Natural killer cell treated with Interleukin-12 subunit alpha and Interleukin-12 subunit beta and Interleukin-15 and Interleukin-18, amount 100 ng/mL, for 72 hours (primary cell): ENCODE results near the gene RAC2. TPM values are rescaled to one million over a fixed set of nuclear protein-coding genes. Genes with fewer than 3 reads are reported as not detected.
A peak's percentile ranks its signal among the peaks of the same experiment; 100 is the strongest.

ENCODE experiments used
- ATAC-seq, 2 donors: fragments of 150-1000 bp; cut with Tn5 transposase in 1 of 2; sonication (Bioruptor Pico), chemical (Tn5 transposase) in 1 of 2; 2 replicates each; pipeline ENCODE4 v1.10.0; 2021
- DNase-seq: peaks from one replicate; pipeline ENCODE4 v3.0.0; 2022; ENCODE audit warnings: low spot score
- H3K27ac Mint-ChIP-seq, 2 donors: 1 replicate in 1 of 2; 2 replicates in 1 of 2; pipeline ENCODE4 v1.8.0; 2022; ENCODE audit warnings: mixed read lengths in 2 of 2, mild to moderate bottlenecking in 1 of 2, moderate library complexity in 1 of 2
- H3K27me3 Mint-ChIP-seq, 2 donors: 1 replicate in 1 of 2; 2 replicates in 1 of 2; pipeline ENCODE4 v1.8.0; 2022; ENCODE audit warnings: mixed read lengths in 2 of 2
- H3K36me3 Mint-ChIP-seq: one replicate; pipeline ENCODE4 v1.8.0; 2022; ENCODE audit warnings: mixed read lengths
- H3K4me1 Mint-ChIP-seq, 2 donors: 1 replicate in 1 of 2; 2 replicates in 1 of 2; pipeline ENCODE4 v1.8.0; 2022; ENCODE audit warnings: low read depth in 2 of 2, mixed read lengths in 2 of 2, mild to moderate bottlenecking in 1 of 2
- H3K4me3 Mint-ChIP-seq: one replicate; pipeline ENCODE4 v1.8.0; 2022; ENCODE audit warnings: mixed read lengths
- H3K9me3 Mint-ChIP-seq: 2 replicates; pipeline ENCODE4 v1.8.0; 2022; ENCODE audit warnings: mixed read lengths
- total RNA-seq, 2 donors: library from RNA; stranded (reverse); gene quantifications; one replicate each; pipeline ENCODE4 v1.2.3, GENCODE V29; 2022

Gene RAC2
- total RNA-seq, 2 donors from 2014 or later: 666 to 1,078 TPM

DNA sequence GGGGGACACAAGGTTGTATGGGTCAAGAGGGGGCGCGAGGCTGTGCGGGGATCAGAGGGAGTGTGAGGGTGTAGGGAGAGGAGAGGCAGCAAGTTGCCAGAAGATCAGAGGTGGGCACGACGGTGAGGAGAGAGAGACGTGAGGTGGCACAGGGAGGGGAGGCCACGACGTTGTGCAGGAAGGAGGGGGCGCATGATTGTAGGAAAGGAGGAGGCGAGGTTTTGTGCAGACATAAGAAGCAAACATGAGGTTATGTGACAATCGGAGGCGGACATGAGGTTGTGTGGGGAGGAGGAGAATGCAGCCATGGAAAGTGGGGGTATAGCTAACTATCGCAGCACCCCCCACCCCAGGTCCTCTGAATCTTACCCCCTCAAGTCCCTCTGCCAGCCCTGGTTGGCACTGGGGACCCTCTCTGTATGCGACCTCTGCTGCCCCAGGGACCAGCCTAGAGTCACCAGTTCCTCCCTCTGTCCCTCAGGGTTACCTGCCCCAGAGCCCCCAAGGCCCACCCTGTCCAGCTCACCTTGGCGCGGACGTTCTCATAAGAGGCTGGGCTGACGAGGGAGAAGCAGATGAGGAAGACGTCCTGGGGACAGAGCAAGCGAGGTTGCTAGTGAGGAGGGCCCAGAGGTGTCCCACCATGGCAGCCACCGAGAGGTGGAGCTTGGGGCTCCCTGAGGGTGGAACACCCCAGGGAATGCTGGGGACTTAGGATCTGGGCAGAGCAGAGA lies 12.5 kb downstream of the RAC2 start:
- H3K4me3 Mint-ChIP-seq: peak overlapping the region; percentile 84
- no peaks in the 10 kb centered on the region for H3K27me3 Mint-ChIP-seq
- ATAC-seq (no peak), DNase-seq (no peak)
- H3K9me3 Mint-ChIP-seq: no peaks in the 10 kb centered on the region
- H3K4me1 Mint-ChIP-seq: peaks cover 79 to 81% of the 10 kb centered on the region in 2 donors
- peaks cover 17% of the 10 kb centered on the region for H3K36me3 Mint-ChIP-seq
- peak overlapping the region; percentile 99 to 100 for H3K27ac Mint-ChIP-seq

DNA sequence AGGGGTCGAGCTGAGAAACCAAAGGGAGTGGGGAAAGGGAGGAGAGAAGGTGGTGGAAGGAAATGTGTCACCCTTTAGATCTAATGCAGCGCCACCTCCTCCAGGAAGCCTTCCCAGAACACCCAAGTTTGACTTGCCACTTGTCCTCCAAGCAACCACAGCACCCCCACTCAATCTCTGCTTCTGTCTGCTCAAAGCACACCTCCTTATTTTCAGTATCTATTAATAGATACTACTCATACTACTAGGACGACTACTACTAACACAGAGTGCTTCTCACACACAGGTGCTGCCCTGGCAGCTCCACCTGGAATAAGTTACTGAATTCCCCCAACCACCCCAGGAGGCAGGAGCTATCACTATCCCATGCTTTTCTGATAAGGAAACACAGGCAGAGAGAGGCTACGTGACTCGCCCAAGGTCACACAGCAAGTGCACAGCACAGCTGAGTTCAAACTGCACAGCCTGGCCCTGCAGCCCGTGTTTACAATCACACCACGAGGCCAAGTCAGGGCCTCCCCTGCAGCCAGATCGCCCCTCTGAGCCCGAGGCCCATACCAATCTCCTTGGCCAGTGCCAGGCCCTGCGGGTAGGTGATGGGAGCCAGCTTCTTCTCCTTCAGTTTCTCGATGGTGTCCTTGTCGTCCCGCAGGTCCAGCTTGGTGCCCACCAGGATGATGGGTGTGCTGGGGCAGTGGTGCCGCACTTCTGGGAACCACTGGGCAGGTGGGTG lies 13.2 kb downstream of the RAC2 start:
- peak overlapping the region; percentile 84 for H3K4me3 Mint-ChIP-seq
- DNase-seq (peak; percentile 84), ATAC-seq (peak in 1 of 2 donors; percentile 32)
- H3K27me3 Mint-ChIP-seq: no peaks in the 10 kb centered on the region
- peaks cover 79 to 81% of the 10 kb centered on the region in 2 donors for H3K4me1 Mint-ChIP-seq
- no peaks in the 10 kb centered on the region for H3K9me3 Mint-ChIP-seq
- peak overlapping the region; percentile 99 to 100 for H3K27ac Mint-ChIP-seq
- peaks cover 15% of the 10 kb centered on the region for H3K36me3 Mint-ChIP-seq

DNA sequence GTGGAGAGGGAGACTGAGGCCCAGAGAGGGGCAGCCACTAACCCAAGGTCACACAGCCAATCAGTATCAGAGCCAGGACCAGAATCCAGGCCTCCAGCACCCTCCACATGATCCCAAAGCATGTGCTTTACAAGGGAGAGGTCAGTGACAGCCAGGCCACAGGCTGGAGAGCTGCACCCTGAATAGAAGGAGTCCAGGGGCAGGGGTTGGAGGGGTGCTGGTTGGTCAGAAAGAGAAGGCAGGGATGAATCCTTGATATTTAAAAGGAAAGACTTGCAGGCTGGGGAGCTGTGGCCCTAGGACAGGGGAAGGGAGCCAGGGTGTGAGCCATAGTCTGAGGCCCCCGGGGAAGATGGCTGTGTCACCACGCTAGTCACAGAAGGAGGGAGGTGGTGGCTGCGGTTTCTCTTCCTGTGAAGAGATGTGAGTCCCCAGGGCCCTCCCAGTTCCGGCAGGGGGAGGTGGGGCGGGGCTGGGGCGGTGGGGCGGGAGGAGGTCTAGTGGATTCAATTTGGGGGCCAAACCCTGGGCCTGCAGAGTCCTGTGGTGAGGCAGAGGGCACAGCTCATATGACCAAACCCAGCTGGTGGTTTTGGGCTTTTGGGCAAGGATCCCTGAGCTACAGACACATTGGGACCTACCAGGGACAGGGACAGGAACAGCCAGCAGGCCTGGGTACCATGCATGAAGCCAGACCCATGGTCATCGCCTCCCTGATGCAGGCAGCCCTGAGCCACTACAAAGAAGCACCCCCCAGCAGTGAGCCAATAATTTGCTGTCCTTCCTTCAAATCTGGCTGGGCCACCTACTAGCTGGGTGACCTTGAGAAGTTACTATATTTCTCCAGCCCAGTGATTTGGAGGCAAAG lies 14.0 kb downstream of the RAC2 start:
- peaks cover 23% of the 10 kb centered on the region for H3K36me3 Mint-ChIP-seq
- H3K4me3 Mint-ChIP-seq: peak overlapping the region; percentile 84

DNA sequence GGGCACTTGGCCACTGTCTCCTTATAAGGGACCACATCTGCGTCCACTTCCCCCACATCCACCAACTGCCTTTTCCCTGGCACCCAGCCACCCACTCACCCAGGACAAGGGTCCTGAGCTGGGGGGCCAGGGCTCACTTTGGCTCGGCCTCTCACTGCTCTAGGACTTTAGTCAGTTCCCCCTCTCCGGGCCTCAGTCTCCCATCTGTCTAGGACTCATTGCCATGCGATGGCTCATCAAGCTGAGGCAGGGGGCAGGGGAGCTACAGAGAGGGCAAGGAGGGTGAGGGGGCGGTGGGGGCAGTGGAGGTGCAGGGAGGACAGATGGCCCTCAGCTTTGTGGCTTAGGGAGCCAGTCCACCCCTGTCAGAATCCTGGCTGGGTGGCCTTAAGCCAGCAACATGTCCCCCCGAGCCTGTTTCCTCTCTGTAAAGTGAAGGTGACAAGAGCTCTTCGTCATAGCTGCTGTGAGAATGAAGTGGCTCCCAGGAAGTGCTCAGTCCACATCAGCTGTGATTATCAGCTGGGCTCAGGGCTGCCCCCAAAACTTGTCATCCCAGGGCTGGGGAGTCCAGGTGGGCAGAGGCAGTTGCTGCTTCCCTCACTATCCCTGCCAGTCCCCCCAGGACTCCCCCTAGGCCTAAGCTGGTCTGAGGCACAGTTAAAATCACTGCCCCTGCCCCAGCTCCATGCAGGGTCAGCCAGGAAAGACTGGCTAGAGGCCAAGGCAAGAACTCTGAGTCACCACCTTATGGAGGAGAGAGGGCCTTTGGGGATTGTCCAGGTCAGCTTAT lies 14.9 kb downstream of the RAC2 start:
- Mint-ChIP-seq H3K27me3 (no peaks in the 10 kb centered on the region), H3K36me3 (peaks cover 20% of the 10 kb centered on the region), H3K4me1 (peaks cover 78 to 81% of the 10 kb centered on the region in 2 donors), H3K4me3 (peak overlapping the region; percentile 84), H3K9me3 (no peaks in the 10 kb centered on the region), H3K27ac (peak overlapping the region; percentile 99 to 100)
- peak; percentile 69 to 70 for ATAC-seq
- DNase-seq: peak; percentile 79

More for the DNA sequence above, 14.0 kb downstream of the RAC2 start:
- peaks cover 79 to 81% of the 10 kb centered on the region in 2 donors for H3K4me1 Mint-ChIP-seq
- H3K27ac Mint-ChIP-seq: peak overlapping the region; percentile 99 to 100
- no peaks in the 10 kb centered on the region for H3K9me3 Mint-ChIP-seq
- peak; percentile 96 for DNase-seq
- ATAC-seq: peak; percentile 93
- no peaks in the 10 kb centered on the region for H3K27me3 Mint-ChIP-seq

DNA sequence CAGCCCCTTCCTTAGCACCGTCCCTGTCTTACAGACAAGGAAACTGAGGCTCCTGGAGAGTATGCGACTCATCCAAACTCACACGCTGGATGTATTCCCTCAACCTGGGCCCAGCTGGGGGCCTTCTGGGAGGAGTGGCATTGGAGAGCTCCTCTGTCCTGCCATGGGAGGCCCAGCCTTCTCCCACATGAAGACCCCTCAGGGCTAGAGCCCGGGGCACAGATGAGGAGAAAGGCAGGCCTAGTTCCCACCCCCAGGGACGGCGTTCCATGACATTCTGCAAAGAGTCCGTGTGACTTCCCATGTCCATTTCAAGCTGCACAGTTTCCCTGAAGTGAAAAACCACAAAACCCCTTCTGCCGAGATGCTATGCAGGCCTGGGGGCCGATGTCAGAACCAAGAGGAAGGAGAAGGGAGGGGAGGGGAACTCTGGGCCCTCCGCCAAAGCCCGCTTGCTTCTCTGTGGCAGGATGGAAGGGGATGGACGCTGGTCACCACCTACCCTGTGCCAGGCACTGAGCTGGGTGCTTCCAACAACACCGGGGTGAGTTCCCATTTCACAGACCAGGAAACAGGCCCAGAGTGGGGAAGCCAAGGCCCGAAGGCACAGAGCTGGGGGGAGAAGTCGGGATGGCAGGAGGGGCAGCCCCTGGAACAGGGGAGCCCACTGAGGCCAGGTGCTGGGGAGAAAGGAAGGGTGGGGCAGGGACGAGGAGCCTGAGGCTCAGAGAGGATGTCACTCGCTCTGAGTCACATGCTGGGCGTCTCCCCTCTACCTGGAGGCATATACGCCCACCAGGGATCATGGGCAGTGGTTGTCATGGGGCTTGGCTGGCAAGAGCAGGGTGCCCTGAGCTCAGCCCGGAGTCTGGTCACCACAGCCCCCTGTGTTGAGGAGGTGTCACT lies 15.7 kb downstream of the RAC2 start:
- DNase-seq (peak; percentile 71), ATAC-seq (no peak)
- Mint-ChIP-seq H3K27me3 (no peaks in the 10 kb centered on the region), H3K9me3 (no peaks in the 10 kb centered on the region), H3K27ac (peak overlapping the region; percentile 99 to 100), H3K36me3 (peaks cover 28% of the 10 kb centered on the region), H3K4me3 (peak overlapping the region; percentile 84), H3K4me1 (peaks cover 82 to 84% of the 10 kb centered on the region in 2 donors)

DNA sequence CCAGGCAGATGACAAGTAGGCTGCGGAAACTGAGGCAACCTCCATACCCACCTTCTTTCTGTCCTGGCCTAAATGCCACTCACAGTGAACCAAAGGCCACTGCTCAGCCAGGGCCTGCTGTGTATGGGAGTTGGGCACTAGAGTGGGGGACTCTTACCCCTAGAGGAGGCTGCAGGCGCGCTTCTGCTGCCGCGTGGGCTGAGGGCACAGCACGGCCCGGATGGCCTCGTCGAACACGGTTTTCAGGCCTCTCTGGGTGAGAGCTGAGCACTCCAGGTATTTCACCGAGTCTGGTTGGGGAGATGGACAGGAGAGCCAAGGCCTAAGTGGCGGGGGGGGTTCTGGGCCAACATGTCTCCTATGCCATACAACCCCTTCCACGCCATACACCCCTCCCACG lies 17.6 kb downstream of the RAC2 start:
- Mint-ChIP-seq H3K36me3 (peaks cover 30% of the 10 kb centered on the region), H3K4me3 (no peak overlapping the region), H3K27me3 (no peaks in the 10 kb centered on the region), H3K9me3 (peaks cover 1% of the 10 kb centered on the region), H3K27ac (peak overlapping the region; percentile 81 to 93), H3K4me1 (peaks cover 83 to 87% of the 10 kb centered on the region in 2 donors)
- ATAC-seq: no peak
- DNase-seq: no peak

DNA sequence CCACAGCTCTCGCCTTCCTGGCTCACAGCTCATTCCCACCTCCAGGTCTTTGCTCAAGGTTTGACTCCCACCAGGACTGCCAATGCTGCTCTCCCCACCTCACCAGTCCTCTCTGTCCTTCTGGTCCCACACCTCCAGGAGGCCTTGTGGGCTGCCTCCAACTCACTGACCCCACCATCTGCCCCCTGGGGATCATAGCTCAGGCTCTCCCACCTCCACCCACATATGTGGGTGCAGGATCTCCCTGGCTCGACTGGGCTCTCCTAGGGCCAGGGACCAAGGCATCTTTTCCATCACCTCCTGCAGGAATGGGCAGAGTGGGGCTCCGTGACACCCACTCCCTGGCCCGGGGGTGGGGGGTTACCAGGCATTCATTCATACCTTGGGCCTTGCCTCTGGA lies 18.0 kb downstream of the RAC2 start:
- no peak for DNase-seq
- H3K27ac Mint-ChIP-seq: peak overlapping the region; percentile 81 to 93
- peaks cover 4% of the 10 kb centered on the region for H3K9me3 Mint-ChIP-seq
- ATAC-seq: no peak
- H3K4me1 Mint-ChIP-seq: peaks cover 83 to 87% of the 10 kb centered on the region in 2 donors
- no peaks in the 10 kb centered on the region for H3K27me3 Mint-ChIP-seq
- H3K4me3 Mint-ChIP-seq: peak overlapping the region; percentile 49
- H3K36me3 Mint-ChIP-seq: peaks cover 30% of the 10 kb centered on the region

DNA sequence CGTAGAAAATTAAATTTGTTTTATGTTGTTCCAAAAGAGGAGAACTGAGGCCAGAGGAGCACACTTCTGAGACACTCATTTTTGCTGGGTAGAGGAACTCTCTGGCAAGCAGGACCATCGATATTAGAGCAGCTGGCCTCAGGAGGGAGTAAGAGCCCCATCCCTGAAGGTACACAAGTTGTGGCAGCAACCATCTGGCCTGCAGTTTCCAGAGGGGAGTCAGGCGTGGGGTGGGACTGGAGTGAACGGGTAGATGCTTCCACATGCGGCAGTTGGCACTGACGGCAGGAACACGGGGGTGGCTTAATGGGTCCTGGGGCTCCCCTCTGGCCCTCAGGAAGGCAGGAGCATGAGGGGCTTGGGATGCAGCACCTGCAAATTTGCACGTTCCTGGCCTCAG lies 18.6 kb downstream of the RAC2 start:
- H3K27ac Mint-ChIP-seq: peak overlapping the region; percentile 81 to 93
- peaks cover 83 to 87% of the 10 kb centered on the region in 2 donors for H3K4me1 Mint-ChIP-seq
- H3K27me3 Mint-ChIP-seq: no peaks in the 10 kb centered on the region
- no peak for DNase-seq
- H3K4me3 Mint-ChIP-seq: no peak overlapping the region
- H3K36me3 Mint-ChIP-seq: peaks cover 30% of the 10 kb centered on the region
- no peak for ATAC-seq
- peaks cover 8% of the 10 kb centered on the region for H3K9me3 Mint-ChIP-seq

DNA sequence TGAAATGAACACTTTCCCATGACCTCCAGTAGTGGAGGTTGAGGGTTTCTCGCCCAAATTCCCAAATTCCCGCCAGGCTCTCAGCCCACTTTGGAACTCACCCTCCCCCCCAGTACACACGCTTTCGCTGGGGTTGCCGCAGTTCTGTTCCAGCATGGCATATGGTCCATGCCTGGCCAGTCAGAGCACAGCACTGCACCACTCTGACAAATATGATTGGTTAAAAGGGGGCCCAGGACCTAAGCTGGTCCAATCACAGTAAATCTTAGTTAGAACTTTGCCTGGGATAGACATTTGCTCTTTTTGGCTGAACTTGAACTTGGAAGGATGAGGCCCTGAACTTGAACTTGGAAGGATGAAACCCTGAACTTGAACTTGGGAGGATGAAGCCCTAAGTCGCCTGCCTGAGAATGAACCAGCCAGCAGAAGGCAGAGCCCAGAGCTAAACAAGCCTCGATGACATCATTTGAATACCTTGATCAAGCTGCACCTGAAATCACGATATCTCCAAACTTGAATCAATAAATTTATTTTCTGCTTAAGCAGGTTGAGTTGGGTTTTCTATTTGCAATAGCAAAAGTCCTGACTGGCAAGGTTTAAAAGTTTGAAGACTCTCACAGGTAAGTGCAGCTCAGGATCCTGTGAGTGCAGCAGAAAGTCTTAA lies 19.2 kb downstream of the RAC2 start:
- no peaks in the 10 kb centered on the region for H3K27me3 Mint-ChIP-seq
- ATAC-seq: no peak
- peaks cover 8% of the 10 kb centered on the region for H3K9me3 Mint-ChIP-seq
- no peak for DNase-seq
- peaks cover 82 to 86% of the 10 kb centered on the region in 2 donors for H3K4me1 Mint-ChIP-seq
- H3K27ac Mint-ChIP-seq: peak overlapping the region; percentile 81 to 93
- peak overlapping the region; percentile 67 for H3K4me3 Mint-ChIP-seq
- peaks cover 29% of the 10 kb centered on the region for H3K36me3 Mint-ChIP-seq

DNA sequence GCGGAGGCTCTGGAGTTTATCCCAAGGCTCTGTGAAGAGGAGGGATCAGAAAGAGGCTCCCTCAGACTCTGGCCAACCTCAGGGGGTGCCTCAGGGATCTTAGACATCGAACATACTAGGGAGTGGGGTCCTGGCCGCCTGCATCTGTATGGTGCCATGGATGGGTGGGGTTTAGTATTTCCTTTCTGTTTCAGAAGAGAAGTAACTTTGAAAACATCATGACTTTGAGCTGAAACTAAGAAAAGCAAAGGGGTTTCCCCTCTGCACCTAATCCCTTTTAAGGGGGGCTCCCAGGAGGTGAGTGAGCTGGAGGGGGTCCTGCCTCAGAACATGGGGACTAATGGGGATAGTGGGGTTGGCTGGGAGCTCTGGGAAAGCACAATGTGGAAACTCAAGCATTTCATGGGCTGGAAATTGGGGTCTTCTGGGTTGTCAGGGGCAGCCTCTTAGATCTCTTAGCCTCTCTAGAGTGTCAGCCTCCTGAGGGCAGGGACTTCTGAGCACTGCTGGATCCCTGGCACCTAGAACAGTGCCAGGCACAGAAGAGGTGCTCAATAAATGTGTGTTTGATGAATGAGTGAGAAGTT lies 20.0 kb downstream of the RAC2 start:
- Mint-ChIP-seq H3K4me1 (peaks cover 82 to 86% of the 10 kb centered on the region in 2 donors), H3K27ac (peak overlapping the region; percentile 81 to 93), H3K9me3 (peaks cover 8% of the 10 kb centered on the region), H3K27me3 (no peaks in the 10 kb centered on the region), H3K4me3 (peak overlapping the region; percentile 67), H3K36me3 (peaks cover 29% of the 10 kb centered on the region)
- no peak for DNase-seq
- no peak for ATAC-seq

DNA sequence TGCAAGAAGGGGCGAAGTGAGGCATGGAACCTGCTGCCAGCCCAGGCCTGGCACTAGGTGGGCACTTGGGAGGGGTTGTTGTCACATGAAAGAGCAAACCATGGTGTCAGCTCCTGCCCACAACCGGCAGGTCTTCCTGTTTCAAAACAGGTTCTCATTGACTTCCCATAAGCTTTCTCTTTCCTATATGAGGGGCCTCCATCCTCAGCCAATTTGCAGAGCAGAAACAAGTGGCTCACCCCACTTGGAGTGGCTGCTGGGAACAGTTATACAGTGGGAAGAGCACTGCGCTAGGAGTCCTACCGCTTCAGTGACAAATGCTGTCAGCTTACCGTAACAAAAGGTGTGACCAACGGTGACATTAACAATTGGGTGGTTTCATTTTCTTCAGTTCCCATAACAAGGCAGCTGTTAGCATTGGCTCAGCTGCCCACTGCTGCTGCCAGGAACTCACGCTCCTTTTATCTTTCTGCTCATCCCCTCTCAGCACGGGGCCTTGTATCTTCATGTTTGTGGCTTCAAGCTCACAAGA lies 21.6 kb downstream of the RAC2 start:
- H3K27ac Mint-ChIP-seq: peak overlapping the region; percentile 81 to 93

More for the DNA sequence above, 21.6 kb downstream of the RAC2 start:
- DNase-seq: no peak
- peaks cover 8% of the 10 kb centered on the region for H3K9me3 Mint-ChIP-seq
- H3K4me1 Mint-ChIP-seq: peaks cover 77 to 85% of the 10 kb centered on the region in 2 donors
- H3K27me3 Mint-ChIP-seq: no peaks in the 10 kb centered on the region
- peak; percentile 81 to 84 for ATAC-seq
- peaks cover 29% of the 10 kb centered on the region for H3K36me3 Mint-ChIP-seq
- peak overlapping the region; percentile 67 for H3K4me3 Mint-ChIP-seq
